H1 (cell line): ENCODE measurements around the gene TYSND1.

ENCODE experiments used
- CREB1 ChIP-seq: IDR thresholded peaks from 2 replicates; pipeline ENCODE4 v1.6.1; 2012; ENCODE audit warnings: inconsistent platforms
- EZH2 ChIP-seq: fragments of 200-600 bp; sonication (generic); IDR thresholded peaks from 2 replicates; pipeline ENCODE4 v1.7.1; 2012; ENCODE audit warnings: low read depth, mild to moderate bottlenecking, moderate library complexity, low read length, inconsistent platforms; ENCODE audit not compliant: severe bottlenecking

GRCh38 chr10:70186090-70186489 lies 39.6 kb upstream of the TYSND1 start:
- no peak for TF ChIP-seq CREB1
- no peak for TF ChIP-seq EZH2
